ENCODE results near the gene KIAA1328.

Gene KIAA1328

GRCh38 chr18:37222354-37222998 is 393.5 kb downstream of the KIAA1328 start:
- H3K4me3 ChIP-seq (replicated peaks; ENCODE audit: insufficient read depth, low read length), result no peak overlapping the region
- no peak for DNase-seq (ENCODE audit: low read depth in 1 of 2, low spot score in 1 of 2)
- no peak for TF ChIP-seq REST (IDR thresholded peaks at IDR 0.05; ENCODE audit: insufficient replicate concordance, low read depth)
- no peak for TF ChIP-seq POLR2AphosphoS5 (IDR thresholded peaks at IDR 0.05; ENCODE audit: low read depth)
- no peak for TF ChIP-seq GABPA (IDR thresholded peaks at IDR 0.05; ENCODE audit: low read depth)
- no peak for TF ChIP-seq SPI1 (IDR thresholded peaks at IDR 0.05; ENCODE audit: borderline replicate concordance, low read depth)

DNA sequence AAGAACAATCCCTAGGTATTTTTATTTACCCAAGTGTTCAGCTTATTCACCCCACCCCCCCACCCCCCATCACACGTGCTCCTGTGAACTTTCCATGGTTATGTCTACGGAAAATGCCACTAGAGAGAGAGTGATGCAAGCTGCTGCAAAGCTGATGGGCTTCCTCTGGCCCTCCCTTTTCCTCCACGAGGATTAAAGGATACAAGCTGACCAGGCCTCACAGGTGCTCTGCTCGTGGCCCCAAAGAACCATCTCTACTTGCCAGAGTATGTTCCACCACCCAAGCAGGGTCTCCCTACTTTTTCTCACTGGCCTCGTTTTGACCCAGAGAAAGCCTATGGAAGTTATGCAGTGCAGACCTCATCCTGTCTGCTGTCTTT is 394.1 kb downstream of the KIAA1328 start:
- no peak overlapping the region for H3K4me3 ChIP-seq (replicated peaks; ENCODE audit: insufficient read depth, low read length)
- H3K27me3 ChIP-seq (ENCODE audit: insufficient read depth, poor library complexity, severe bottlenecking), result no peaks in the 10 kb centered on the region
- no peak for DNase-seq (ENCODE audit: low read depth in 1 of 2, low spot score in 1 of 2)
- H3K27ac ChIP-seq (replicated peaks), result no peak overlapping the region
- no peak for TF ChIP-seq POLR2AphosphoS5 (IDR thresholded peaks at IDR 0.05; ENCODE audit: low read depth)
- TF ChIP-seq SPI1 (IDR thresholded peaks at IDR 0.05; ENCODE audit: borderline replicate concordance, low read depth), result no peak
- no peak for TF ChIP-seq REST (IDR thresholded peaks at IDR 0.05; ENCODE audit: insufficient replicate concordance, low read depth)
- TF ChIP-seq, protein P1, sequence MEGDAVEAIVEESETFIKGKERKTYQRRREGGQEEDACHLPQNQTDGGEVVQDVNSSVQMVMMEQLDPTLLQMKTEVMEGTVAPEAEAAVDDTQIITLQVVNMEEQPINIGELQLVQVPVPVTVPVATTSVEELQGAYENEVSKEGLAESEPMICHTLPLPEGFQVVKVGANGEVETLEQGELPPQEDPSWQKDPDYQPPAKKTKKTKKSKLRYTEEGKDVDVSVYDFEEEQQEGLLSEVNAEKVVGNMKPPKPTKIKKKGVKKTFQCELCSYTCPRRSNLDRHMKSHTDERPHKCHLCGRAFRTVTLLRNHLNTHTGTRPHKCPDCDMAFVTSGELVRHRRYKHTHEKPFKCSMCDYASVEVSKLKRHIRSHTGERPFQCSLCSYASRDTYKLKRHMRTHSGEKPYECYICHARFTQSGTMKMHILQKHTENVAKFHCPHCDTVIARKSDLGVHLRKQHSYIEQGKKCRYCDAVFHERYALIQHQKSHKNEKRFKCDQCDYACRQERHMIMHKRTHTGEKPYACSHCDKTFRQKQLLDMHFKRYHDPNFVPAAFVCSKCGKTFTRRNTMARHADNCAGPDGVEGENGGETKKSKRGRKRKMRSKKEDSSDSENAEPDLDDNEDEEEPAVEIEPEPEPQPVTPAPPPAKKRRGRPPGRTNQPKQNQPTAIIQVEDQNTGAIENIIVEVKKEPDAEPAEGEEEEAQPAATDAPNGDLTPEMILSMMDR (IDR thresholded peaks at IDR 0.05; ENCODE audit: insufficient read depth, low read length), result no peak
- TF ChIP-seq GABPA (IDR thresholded peaks at IDR 0.05; ENCODE audit: low read depth), result no peak

More at GRCh38 chr18:37222354-37222998, 393.5 kb downstream of the KIAA1328 start:
- H3K27me3 ChIP-seq (ENCODE audit: insufficient read depth, poor library complexity, severe bottlenecking), result no peaks in the 10 kb centered on the region
- H3K27ac ChIP-seq (replicated peaks), result no peak overlapping the region

DNA sequence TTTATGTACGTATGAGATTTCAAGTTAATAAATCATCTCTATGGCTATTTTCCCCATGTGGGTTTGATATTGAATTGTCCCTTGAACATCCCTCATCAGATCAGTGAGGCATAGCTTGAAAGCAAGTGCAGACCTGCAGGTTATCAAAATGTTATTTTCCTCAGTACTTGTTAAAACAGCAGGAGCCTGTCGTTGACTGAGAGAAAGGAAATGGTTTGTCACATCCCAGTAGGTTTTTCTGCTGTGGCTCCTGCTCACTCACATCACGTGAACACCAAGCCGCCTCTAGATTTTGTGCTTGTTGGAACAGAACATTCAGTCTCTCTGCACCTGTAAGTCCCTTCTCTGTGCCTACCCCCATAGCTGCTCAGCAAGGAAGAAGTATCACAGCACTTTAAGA is 396.4 kb downstream of the KIAA1328 start:
- Histone ChIP-seq H3K4me3 (replicated peaks; ENCODE audit: insufficient read depth, low read length) (no peak overlapping the region), H3K27me3 (ENCODE audit: insufficient read depth, poor library complexity, severe bottlenecking) (no peaks in the 10 kb centered on the region), H3K27ac (replicated peaks) (no peak overlapping the region)
- DNase-seq (ENCODE audit: low read depth in 1 of 2, low spot score in 1 of 2), result no peak
- TF ChIP-seq REST (IDR thresholded peaks at IDR 0.05; ENCODE audit: insufficient replicate concordance, low read depth) (no peak), POLR2AphosphoS5 (IDR thresholded peaks at IDR 0.05; ENCODE audit: low read depth) (no peak), SPI1 (IDR thresholded peaks at IDR 0.05; ENCODE audit: borderline replicate concordance, low read depth) (no peak), GABPA (IDR thresholded peaks at IDR 0.05; ENCODE audit: low read depth) (no peak)
- TF ChIP-seq, protein P1 (IDR thresholded peaks at IDR 0.05; ENCODE audit: insufficient read depth, low read length), result no peak
